HG02623 (cell line): Measurements from ENCODE around the gene MTHFD2L.
"Not testable (repeated sequence)": the region's sequence is repeated elsewhere in the genome, so short reads cannot be mapped to it uniquely, and the experiment has no call there.

ENCODE experiments used
- ATAC-seq: cut with Tn5 transposase; IDR thresholded peaks from one replicate; pipeline ENCODE4 v1.9.1; 2021; ENCODE audit warnings: moderate library complexity; ENCODE audit not compliant: unreplicated experiment

MTHFD2L gene

GRCh38 chr4:74181219-74181618 is 23.3 kb downstream of the MTHFD2L start:
- no peak for ATAC-seq

DNA sequence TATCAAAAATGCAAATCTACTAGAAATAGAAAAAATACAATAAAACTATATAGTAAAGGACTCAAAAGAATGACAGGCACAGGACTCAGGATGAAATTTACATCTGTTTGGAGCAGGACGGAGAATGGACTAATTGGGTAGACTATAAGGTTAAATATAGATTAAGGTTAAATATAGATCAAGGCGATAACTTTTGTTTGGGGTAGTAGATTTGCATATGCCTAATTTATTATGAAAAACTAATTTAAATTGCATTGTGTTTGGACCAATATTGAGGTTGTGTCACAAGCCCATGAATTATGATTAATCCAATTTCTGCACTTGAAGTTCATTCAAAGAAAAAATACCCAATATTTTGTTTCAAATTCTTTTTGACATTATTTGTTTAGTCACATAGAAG is 31.0 kb downstream of the MTHFD2L start:
- no peak for ATAC-seq

- no peak for ATAC-seq
Observed at GRCh38 chr4:74189331-74190043, 31.6 kb downstream of the MTHFD2L start.

GRCh38 chr4:74190332-74190731 is 32.4 kb downstream of the MTHFD2L start:
- no peak for ATAC-seq

- ATAC-seq: no peak
Observed at GRCh38 chr4:74190919-74191397, 33.0 kb downstream of the MTHFD2L start.

DNA sequence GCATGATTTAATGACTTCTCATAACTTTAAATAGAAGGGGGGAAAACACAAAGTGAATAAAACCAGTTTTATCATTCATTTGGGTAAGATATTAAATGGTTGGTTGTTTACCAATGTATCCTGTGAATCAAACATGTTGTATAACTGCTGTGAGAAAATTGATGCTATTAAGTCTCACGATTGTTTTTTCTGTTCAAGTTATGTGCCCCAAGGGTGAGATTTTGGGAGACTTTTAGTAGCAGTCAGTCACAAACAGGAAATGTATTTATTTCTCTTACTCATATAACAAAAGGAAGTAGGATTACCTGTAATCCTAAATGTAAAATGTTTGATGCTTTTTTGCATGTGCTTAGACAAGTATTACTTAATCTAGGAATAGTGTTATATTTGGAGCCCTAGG is 39.2 kb downstream of the MTHFD2L start:
- no peak for ATAC-seq

GRCh38 chr4:74202062-74202586 is 44.2 kb downstream of the MTHFD2L start:
- no peak for ATAC-seq

GRCh38 chr4:74203467-74203866 is 45.5 kb downstream of the MTHFD2L start:
- no peak for ATAC-seq

DNA sequence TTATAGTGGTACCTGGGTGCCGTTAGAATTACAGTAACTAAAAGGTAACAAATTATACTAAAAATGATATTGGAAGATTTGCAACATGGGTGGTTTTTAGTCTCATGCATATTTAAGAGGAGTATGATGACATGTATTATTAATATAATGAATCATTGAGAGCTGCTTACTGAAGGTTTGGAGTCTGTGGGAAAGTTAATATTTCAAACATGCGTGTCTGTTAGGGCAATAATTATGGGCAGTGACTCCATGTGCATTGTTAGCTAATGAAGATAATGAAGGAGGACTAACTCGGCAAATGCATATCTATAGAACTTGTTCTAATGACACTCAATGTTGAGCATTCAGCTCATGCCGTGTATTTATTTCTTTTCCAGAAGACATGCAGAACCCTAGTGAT is 47.1 kb downstream of the MTHFD2L start:
- ATAC-seq: no peak

DNA sequence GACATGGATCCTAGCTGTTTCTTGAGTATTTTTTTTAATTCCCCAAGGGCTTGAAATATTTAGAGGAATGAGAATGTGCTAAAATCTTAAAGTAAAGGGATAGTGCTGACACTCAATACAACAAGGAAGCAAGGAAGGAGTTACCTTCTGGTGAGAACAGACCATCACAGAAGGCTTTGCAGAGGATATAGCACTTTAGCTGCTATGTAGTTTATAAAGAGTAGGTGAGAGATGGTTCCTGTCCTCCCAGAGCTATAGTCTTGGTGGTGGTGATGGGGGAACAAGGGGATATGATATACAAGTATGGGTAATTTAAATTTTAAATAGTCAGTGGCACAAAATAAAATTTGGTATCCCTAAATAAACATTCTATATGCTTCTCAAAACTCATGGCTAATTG is 47.6 kb downstream of the MTHFD2L start:
- no peak for ATAC-seq

- peak; percentile 80 for ATAC-seq
Observed at GRCh38 chr4:74206088-74206825, 48.3 kb downstream of the MTHFD2L start.

DNA sequence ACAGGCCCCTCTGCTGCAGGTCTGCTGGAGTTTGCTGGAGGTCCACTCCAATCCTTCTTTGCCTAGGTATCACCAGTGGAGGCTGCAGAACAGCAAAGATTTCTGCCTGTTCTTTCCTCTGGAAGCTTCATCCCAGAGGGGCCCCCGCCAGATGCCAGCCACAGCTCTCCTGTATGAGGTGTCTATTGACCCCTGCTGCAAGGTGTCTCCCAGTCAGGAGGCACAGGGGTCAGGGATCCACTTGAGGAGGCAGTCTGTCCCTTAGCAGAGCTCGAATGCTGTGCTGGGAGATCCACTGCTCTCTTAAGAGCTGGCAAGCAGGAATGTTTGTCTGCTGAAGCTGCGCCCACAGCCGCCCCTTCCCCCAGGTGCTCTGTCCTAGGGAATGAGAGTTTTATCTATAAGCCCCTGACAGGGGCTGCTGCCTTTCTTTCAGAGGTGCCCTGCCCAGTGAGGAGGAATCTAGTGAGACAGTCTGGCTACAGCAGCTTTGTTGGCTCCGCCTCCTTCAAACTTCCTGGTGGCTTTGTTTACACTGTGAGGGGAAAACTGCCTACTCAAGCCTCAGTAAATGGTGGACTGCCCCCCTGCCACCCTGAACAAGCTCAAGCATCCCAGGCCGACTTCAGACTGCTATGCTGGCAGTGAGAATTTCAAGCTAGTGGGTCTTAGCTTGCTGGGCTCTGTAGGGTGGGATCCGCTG is 56.7 kb downstream of the MTHFD2L start:
- ATAC-seq: not testable (repeated sequence)

GRCh38 chr4:74215236-74215635 is 57.3 kb downstream of the MTHFD2L start:
- not testable (repeated sequence) for ATAC-seq

GRCh38 chr4:74217365-74217764 is 59.4 kb downstream of the MTHFD2L start:
- no peak for ATAC-seq

DNA sequence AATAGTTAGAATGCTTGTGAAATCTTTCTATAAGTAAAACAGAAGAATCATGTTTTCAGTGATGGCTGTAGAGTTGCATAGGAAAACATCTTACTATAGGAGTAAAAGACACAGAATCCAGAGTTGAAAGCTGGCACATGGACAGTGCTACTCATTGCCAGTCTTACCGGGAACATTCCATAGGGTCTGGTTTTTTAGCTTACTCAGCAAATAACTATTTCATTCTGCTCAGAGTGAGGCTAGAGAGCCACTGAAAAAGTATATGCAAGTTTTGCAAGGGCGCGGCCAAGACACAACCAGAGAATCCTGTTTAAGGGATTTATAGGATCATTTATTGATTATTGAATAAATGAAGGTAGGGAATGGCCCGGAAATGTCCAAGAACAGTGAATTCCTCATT is 60.3 kb downstream of the MTHFD2L start:
- ATAC-seq: no peak

- no peak for ATAC-seq
Observed at GRCh38 chr4:74219240-74219639, 61.3 kb downstream of the MTHFD2L start.

- ATAC-seq: no peak
Observed at GRCh38 chr4:74223098-74223497, 65.2 kb downstream of the MTHFD2L start.

DNA sequence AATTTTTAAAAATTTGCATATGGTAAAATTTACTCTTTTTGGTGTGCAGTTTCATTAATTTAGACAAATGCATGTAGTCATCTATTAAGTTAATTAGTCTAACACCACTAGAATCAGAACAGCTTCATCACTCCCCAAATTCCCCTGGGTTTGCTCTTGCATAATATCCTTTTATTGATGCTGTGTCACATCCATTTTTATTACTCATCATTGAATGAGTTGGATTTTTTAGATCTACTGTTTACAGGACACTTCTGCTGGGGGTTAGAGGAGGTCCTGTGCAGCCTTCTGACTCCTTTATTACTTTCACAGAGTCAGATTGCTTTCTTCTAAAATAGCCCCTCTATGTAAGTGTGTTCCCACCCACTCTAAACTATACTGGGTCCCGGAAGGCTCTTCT is 65.9 kb downstream of the MTHFD2L start:
- no peak for ATAC-seq

GRCh38 chr4:74228691-74229640 is 71.0 kb downstream of the MTHFD2L start:
- peak; percentile 70 for ATAC-seq

DNA sequence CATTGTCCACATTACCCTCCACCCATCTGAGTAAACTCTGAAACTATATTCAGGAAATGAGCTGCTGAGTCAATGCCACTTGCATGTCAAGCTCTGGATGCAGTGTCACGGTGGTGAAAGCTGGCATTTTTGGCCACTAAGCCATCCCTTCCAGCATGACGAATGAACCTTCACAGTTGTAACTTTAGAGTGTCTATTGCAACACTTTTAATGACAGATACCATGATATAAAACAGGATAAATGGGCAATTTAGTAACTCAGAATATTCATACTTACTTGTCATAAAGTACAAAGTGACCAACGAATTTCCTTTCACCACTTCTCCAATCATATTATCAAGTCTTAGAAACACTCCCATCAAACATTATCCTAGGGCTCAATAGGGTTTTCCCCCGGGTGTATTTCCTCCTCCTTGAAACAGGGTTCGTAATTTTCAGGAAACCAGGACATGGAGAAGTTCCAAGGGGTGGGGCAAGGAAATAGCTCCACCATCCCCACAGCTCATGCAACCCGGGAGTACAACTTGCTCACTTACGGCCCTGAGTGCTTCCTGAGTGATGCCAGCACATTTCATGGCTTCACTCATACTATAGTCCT is 73.1 kb downstream of the MTHFD2L start:
- no peak for ATAC-seq
